GM19397 (cell line): Measurements from ENCODE around the gene BCAR3.

Source experiments
- ATAC-seq: cut with Tn5 transposase; IDR thresholded peaks from one replicate; pipeline ENCODE4 v1.9.1; 2021; ENCODE audit warnings: mild to moderate bottlenecking, moderate library complexity; ENCODE audit not compliant: unreplicated experiment

The BCAR3 gene

GRCh38 chr1:93579891-93580290 is 101.7 kb downstream of the BCAR3 start:
- ATAC-seq, result no peak

DNA sequence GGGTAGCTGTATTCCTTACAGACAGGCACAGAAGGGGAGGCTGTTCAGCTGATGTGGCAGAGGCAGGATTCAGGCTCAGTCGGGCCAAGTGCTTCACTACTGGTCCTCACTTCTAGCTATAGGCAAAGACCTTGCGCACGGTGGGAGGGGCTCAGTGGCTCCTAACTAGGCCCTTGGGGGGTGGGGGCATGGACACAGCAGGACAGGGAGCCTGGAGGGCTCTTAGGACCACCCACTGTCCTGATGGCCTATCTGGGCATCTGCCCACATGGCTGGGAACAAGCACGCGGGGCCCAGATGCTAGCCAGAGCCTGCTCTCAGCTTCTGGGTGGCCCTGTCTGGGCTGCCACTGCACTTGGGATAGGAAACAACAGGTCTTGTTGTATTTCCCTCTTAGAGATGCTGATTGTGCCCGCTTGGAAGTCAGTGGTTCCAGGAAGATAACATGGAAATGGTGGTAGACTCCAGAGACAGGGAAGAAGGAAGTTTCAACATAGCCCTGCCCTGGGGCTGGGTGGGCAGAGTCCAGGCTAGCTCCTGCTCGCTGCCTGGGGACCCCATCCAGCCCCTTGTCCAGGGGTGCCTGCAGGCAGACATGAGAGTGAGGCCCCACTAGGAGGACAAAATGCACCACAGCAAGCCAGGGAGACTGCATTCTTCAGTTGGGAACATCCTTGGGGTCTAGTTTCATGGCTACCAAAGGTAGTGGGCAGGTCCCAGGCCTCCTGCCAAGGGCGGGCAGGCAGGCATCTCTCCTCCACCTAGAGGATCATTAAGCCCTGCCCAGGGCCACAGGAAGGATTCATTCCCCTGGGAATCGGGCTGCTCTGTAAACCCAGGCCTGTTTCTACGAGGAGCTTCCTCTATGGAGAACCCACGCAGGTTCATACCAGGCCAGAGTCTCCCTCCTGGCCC is 102.5 kb downstream of the BCAR3 start:
- ATAC-seq, result no peak

DNA sequence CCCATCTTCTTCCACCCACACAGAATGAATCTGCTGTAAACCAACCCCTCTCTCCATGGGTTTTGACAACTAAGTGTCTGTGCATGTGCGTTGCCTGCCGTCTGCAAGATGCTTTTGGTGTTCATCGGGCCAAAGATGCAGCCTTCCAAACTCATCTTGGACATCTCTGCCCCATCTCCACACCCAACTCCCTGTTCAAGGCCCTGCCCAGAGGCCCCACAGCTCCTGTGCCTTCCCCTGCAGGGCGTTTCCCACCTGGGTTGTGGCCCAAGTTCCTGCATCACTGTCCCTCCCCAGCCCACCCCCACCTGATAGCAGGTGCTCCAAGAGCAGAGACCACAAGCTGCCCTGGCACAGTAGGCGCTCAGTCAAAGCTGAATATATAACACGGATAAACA is 103.2 kb downstream of the BCAR3 start:
- ATAC-seq, result no peak

GRCh38 chr1:93577536-93578432 is 103.9 kb downstream of the BCAR3 start:
- ATAC-seq, result no peak

- ATAC-seq, result no peak
Observed at GRCh38 chr1:93576746-93577145, 104.9 kb downstream of the BCAR3 start.

DNA sequence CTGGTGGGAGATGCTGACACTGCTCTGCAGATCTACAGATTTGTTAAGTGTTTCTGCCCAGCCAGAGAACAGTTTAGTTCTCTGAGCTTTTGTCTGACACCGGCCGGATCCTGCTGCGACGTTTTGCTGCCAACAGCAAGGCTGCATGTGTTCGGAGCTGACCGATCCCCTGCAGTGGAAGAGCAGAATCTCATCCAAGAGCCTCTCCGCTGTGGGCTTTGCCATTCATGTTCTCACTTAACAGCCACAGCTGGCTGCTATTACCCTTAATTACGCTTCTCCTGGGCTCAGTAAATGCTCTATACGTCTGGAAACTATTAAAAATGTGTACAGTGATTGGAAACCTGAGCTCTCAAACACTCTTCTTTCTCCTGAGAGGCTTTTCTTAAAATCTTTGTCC is 105.3 kb downstream of the BCAR3 start:
- no peak for ATAC-seq

- ATAC-seq, result no peak
Observed at GRCh38 chr1:93575621-93576284, 105.9 kb downstream of the BCAR3 start.

GRCh38 chr1:93574991-93575390 is 106.6 kb downstream of the BCAR3 start:
- no peak for ATAC-seq

DNA sequence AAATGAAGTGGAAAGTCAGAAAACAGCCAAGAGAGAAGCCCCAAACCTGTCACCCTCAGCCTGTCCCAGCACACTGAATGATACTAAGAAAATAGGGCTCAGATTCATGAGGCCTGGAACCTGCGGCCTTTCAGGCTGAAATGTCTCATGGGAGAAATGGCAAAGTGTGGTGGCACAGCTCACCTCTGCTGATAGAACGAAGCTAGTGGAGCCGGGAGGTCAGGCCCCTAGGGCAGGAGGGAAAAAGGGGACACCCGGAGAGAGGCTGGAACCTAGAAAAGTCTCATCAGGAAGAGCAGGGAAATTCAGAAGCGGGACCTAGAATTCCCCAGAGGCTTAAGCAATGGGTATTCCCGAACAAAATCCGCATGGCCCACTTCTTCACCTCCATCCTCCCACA is 107.1 kb downstream of the BCAR3 start:
- ATAC-seq, result no peak

GRCh38 chr1:93573940-93574469 is 107.6 kb downstream of the BCAR3 start:
- no peak for ATAC-seq

DNA sequence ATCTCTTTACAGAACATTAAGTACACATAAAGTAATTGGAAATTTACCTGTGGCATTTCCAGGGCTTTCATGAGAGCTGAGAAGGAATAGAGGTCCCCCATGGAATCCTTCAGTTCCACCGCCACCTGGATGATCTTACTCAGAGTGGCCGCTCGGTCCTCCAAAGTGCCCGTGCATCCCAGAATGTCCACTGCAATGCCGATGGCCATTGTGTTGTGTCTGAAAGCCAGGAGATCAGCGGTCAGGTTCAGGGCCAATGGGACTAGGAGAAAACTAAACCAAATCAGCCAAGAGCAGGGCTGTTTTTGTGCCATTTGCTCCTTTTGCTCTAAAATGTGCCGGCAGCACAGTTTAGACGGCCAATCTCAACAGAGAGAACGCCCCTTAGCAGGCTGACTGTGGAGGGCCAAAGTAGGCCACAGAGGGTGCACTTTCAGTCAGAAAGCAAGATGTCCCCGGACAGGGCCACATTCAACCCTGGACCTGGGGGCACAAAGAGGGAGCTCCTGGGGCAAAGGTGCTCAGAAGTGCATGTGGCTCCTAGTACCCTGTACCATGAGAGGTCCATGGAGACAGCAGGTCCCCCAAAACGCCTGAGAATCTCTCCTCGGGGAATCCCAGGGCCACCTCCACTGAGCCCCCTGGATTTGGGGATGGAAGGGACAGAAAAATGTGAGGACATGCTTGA is 109.9 kb downstream of the BCAR3 start:
- ATAC-seq, result no peak

GRCh38 chr1:93569489-93569888 is 112.1 kb downstream of the BCAR3 start:
- no peak for ATAC-seq

GRCh38 chr1:93567255-93567918 is 114.2 kb downstream of the BCAR3 start:
- ATAC-seq, result no peak

GRCh38 chr1:93566227-93566626 is 115.4 kb downstream of the BCAR3 start:
- no peak for ATAC-seq

GRCh38 chr1:93565496-93566206 is 116.0 kb downstream of the BCAR3 start:
- ATAC-seq, result no peak

- no peak for ATAC-seq
Observed at GRCh38 chr1:93559695-93560094, 121.9 kb downstream of the BCAR3 start.

DNA sequence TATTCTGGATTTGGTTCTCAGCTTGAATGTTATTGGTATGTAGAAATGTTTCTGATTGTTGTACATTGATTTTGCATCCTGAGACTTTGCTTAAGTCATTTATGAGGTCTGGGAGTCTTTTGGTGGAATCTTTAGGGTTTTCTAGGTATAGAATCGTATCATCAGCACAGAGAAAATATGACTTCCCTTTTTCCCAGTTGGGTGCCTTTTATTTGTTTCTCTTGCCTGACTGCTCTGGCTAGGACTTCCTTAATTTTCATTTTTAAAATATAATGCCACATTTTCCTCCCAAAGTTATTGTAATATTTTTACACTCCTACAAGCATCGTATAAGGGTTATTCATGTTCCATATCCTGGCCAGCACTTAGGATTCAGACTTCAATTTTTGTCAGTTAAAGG is 122.6 kb downstream of the BCAR3 start:
- ATAC-seq, result no peak

DNA sequence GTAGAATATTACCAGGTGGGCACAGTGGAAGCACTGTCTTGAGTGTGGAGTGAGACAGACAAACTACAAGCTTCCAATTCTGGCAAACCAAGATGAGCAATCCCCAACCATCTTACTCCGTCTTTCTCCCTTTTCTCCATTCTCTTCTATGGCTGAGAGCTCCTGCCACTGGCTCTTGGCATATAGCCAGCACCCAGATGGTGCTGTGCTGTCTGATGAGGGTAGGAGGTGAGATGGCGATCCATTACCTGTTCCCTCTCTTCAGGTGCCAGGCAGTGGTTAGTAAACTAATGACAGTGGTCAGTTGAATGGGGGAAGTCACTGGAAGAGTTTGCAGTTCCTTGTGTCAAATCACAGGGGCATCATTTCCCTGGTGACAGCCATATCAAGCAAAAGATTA is 125.3 kb downstream of the BCAR3 start:
- no peak for ATAC-seq
